NK-92 (cell line): Measurements from ENCODE around the gene AGPAT3.

ENCODE experiments used
- DNase-seq: peaks from one replicate; lab custom pipeline; 2025; ENCODE audit not compliant: unreplicated experiment; lab: John Stamatoyannopoulos, UW

The AGPAT3 gene

GRCh38 chr21:43971992-43972255, 106.9 kb downstream of the AGPAT3 start:
- DNase-seq, result no peak

DNA sequence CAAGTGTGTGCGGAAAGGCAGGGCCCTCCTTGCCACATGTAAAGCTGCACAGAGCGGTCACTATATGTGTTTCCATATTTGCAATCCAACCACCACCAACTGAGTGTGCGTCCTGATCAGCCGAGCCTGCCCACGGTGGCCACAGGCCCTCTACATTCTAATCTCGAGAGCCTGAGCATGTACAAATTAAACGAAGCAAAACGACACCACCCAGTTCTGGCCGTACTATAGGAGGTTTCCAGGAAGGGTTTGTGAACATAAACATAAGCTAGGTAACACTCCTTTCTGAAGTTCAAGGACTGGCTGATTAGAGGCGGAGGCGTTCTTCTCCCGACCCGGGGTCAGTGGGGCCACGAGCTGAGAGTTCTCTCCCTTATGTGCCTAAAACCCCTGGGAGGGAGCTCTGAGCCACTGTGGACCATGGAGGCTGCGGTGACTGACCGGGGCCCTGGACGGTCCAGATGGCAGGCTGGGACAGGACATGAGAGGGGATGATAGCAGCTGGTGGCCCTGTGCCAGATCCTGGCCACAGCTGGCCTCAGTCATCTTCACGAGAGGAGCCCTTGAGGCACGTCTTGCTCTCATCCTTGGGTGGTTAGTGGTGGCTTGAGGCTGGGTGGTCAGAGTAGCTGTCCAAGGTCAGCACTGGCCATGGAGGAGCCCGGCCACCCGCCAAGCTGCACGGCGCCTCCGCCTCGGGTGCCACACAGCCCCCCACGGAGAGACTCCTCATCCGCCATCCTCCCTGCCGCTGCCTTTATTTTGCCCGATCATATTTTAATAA, 108.0 kb downstream of the AGPAT3 start:
- no peak for DNase-seq

DNA sequence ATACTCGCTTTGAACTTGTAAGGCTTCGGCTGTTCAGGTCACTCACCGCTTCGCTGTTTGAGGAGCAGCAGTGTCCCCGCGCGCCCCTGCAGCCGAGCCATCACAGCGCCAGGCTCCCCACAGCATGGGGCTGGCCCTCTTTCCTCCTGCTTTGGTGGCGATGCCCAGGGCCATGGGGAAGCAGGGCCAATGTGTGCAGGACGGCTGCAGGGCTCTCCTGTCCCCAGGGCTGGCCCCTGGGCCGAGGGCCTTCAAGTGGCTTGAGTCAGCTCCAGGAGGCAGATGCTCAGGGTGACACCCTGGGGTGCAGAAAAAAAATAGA, 108.6 kb downstream of the AGPAT3 start:
- no peak for DNase-seq

- no peak for DNase-seq
Measured at GRCh38 chr21:43974791-43975468, 109.9 kb downstream of the AGPAT3 start.

- no peak for DNase-seq
Measured at GRCh38 chr21:43975469-43976098, 110.6 kb downstream of the AGPAT3 start.

DNA sequence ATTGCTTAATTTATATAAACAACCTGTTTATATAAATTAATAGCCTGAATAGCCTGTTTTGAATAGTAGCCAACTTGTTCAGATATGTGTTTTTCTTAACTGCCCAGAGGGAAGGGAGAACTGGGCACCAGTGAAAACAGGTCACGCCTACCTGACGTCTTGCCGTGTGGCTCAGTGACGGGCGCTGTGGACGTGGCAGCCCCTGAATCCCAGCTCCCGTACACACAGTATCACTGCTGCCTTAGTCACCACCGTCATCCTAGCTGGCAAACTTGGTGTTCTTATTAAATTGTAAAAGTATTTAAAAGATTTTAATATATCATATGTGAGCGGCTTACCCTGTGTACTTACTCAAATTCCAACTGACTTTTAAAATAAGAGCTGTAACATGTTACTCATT, 111.6 kb downstream of the AGPAT3 start:
- no peak for DNase-seq

- no peak for DNase-seq
Measured at GRCh38 chr21:43978060-43978459, 113.0 kb downstream of the AGPAT3 start.

DNA sequence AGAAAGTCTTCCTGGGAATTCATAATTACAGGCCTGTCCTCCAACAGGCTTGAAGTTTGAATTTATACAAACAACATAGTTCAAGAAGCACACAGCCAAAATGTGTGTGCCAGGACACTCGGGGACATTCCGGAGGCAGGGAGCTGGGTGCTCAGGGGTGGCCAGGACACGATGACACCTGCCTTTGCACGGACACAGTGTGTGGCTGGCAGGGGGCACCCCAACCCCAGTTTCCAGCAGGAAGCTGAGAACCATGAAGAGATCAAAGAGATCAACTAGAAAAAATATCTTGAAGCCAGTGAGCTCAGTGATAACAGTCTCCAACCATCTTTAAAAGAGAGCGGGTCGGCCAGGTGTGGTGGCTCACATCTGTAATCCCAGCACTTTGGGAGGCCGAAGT, 114.6 kb downstream of the AGPAT3 start:
- DNase-seq, result no peak

DNA sequence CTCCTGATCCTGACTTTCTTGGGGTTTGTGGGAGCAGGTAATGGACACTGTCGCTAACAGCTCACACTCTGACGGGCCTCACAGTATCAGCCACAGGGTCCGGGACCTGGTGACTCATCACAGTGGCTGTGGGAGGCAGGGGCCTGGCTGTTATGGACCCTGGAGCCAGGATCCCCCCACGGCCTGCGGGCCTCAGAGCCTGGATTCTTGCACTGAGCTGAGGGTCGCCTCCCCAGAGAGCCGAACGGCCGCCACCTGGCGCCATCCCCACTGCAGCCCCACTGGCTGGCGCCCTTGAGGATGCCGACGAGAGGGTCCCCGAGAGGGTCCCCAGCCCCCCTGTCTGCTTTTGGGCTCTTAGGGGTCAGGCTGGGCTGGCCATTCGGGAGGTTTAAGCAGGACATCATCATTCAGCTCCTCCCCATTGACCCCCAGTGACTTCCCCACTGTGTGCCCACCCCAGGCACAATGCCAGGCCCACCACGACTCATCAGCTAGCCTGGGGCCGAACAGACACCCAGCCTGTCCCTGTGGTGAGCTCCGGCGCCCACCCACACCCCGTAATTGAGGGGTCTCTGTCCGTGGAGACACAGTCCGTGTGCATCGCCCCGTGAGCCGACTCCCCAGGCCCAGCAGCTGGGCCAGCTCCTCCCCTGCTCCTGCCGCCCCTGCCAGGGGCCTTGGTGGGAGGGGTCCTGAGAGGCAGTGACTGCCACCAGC, 116.3 kb downstream of the AGPAT3 start:
- DNase-seq, result no peak

DNA sequence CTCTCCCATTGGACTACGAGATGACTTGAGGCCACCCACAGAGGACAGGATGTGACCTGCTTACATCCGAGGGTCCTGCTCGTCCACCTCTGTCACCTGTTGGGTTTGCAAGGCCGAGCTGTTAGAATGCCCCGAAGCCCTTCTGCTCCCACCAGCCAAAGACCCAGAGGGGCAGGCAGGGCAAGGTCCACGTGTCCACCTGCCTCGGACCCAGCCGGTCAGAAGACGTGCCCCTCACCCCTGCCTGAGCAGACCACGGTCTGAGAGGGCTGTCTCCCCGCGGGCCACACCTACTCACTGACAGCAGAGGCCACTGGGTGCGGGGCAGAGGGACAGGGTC, 116.8 kb downstream of the AGPAT3 start:
- no peak for DNase-seq

DNA sequence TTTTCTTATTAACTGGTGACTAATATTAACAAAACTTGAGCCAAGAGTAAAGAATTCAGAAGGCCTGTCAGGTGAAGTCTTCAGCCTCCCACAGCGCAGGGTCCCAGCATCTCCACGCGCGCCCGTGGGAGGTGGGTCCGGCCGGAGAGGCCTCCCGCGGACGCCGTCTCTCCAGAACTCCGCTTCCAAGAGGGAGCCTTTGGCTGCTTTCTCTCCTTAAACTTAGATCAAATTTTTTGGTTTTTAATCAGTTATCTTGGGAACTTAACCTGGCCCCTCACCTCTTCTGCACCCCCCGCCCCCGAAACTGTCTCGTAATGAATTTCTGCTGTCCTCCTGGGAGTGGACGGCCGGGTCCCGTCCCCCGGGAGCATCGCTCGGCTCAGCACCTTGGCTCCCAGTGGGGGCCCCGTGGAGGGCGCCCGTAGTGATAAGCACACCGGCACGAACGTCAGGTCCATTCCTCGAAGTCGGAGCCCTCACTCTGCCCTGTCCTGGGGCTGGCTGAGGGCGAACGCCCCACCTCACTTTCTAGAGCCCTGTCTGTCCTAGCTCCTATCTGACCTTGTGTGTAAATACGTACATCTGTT, 117.6 kb downstream of the AGPAT3 start:
- no peak for DNase-seq

GRCh38 chr21:43983390-43983789, 118.4 kb downstream of the AGPAT3 start:
- DNase-seq, result no peak

DNA sequence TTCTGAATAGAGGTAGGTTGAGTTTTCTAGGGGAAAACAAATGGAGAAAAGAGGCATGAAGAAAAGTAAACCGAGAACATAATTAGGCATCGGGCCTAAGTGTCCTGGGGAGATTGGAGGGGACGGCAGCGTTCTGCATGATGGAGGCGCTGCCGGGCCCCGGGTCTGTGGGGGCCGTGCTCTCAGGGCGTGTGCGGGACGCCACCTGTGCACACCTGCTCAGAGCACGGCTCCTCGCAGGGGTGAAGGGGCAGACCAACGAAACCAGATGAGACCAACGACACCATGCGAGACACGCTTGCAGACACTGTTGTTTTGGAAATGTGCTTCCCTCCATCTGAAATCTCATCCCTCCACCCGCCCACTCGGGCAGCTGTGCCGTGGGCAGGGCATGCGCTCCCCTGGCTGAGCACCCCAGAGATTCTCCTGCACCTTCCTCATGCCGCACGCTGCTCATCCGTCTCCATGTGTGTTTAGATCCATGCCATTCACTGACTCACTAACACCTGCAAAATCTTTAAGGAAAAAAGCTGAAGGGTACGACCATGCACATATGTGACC, 118.9 kb downstream of the AGPAT3 start:
- DNase-seq, result no peak

DNA sequence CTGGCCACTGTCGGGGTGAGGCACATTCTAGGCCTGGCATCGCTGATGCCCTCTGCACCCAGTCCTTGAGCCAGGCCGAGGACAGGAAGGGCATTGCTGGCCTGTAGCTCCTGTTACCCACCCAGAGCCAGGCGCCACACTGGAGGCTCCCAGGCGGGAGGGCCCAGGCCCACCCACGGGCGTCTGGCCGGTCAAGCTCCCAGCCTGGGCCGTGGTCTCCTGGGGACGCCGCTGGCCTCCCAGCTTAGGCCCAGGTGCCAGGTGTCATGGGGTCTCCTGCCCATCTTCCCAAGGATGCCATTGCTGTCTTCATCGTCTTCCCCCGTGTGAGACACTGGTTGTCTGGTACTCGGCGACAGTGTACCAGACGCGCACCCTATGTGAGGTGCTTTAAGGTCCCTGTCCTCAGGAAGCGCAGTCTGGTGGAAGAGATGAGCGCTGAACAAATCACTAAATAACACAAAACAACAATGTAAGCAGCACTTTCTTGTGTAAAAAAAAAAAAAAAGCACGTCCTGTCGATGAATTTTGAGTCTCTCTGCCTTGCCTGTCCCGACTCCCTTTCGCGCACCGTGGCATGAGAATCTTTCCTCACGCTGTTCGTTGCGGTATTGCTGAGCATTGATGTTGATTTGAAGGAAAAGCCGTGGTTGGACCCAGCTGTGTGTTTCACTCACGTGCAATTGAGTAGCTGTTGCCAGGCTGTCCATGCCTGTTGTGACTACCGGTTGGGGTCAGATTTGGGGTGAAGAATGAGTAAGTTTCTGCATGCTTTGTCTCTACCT, 120.1 kb downstream of the AGPAT3 start:
- DNase-seq, result no peak

DNA sequence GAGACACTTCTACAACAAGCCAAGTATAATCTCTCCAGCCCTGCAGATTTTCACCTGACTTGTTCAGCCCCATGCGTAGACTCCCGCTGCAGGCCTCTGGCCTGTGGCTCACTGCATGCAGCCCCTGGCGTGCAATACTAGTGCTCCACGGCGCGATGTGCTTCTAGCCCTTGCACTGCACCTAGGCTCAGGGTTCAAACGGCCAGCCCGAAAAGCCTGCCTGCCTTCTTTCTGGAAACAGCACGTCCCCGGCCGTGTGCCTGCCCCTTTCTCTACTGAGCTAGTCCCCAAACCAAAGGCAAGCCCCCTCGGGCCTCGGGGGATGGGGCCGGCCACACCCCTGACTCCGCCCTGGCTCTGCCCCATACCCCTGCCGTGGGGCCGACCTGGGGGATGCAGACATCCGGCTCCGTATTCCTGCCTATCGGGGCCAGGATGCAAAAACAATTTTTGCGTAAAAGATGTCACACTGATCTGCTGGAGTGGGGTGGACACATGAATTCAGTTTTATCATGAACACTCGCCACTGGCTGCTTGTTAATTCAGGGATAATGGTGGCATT, 120.7 kb downstream of the AGPAT3 start:
- no peak for DNase-seq

GRCh38 chr21:43986544-43987451, 121.8 kb downstream of the AGPAT3 start:
- no peak for DNase-seq

- no peak for DNase-seq
Measured at GRCh38 chr21:43987509-43987908, 122.5 kb downstream of the AGPAT3 start.

DNA sequence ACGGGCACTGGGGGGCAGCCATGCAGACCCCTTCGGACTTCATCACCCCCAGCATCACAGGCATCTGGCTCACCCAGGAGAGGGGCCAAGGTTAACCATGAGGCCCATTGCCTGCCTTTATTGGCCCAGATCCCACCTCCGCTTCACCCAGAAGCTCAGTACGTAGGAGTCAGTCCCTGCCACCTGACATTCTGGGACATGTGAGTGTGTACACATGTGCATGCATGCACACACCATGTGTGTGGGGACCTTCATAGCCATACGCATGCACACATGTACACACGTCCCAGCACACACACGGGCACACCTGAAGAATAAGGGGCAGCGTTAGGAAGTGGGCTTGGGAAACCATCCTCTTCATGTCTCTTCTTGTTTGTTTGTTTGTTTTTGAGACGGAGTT, 123.0 kb downstream of the AGPAT3 start:
- no peak for DNase-seq

GRCh38 chr21:43988506-43989230, 123.6 kb downstream of the AGPAT3 start:
- no peak for DNase-seq
